PC-9 (cell line): Measurements from ENCODE around the gene BSND.

ENCODE experiments used
- CTCF ChIP-seq: fragments of 200-600 bp; sonication (generic); conservative IDR thresholded peaks from 2 replicates; pipeline ENCODE4 v1.6.1; 2017; ENCODE audit warnings: mixed run types, antibody characterized with exemption, mild to moderate bottlenecking, moderate library complexity
- EZH2 ChIP-seq: fragments of 200-600 bp; sonication (generic); IDR thresholded peaks from 2 replicates; pipeline ENCODE4 v1.8.0; 2017; ENCODE audit warnings: antibody characterized with exemption, low read depth

DNA sequence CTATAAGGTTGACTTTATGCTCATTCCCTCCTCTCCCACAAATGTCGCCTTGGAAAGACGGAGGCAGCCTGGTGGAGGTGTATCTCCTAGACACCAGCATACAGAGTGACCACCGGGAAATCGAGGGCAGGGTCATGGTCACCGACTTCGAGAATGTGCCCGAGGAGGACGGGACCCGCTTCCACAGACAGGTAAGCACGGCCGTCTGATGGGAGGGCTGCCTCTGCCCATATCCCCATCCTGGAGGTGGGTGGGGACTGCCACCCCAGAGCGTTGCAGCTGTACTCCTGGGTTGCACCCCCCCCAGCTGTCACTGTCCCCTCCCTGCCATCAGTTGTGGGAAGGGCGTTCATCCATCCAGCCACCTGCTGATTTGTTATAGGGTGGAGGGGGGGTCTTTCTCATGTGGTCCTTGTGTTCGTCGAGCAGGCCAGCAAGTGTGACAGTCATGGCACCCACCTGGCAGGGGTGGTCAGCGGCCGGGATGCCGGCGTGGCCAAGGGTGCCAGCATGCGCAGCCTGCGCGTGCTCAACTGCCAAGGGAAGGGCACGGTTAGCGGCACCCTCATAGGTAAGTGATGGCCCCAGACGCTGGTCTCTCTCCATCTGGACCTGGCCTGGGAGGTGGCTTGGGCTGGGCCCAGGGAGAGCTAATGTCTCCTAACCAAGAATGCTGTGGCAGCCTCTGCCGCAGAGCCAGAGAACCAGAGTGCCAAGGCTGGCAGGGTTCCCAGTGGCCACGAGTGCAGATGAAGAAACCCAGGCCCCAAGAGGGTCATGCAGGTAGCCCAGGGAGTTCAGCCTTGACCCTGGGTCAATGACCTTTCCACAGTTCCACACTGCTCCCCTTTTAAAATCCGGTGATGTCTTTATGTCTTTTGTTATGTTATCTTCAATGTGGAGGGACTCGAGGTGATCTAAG lies 53.7 kb downstream of the BSND start:
- no peak for TF ChIP-seq CTCF
- TF ChIP-seq EZH2, result no peak
